ENCODE measurements around the gene EID2. TPM values are rescaled to one million over a fixed set of nuclear protein-coding genes. Genes with fewer than 3 reads are reported as not detected.
A peak's percentile ranks its signal among the peaks of the same experiment; 100 is the strongest.

EID2 gene
- total RNA-seq, 1 donor from 2014 or later: 11.8 TPM

GRCh38 chr19:39544911-39545310 lies 5.0 kb upstream of the EID2 start:
- intact Hi-C loops (cut with DNase I): no loop called here
- Histone ChIP-seq H3K4me3 (no peak overlapping the region), H3K27ac (no peak overlapping the region), H3K27me3 (no peaks in the 10 kb centered on the region), H3K9me3 (no peaks in the 10 kb centered on the region), H3K36me3 (no peaks in the 10 kb centered on the region), H3K4me1 (no peaks in the 10 kb centered on the region)
- no peak for TF ChIP-seq CTCF (IDR thresholded peaks at IDR 0.05)
- no peak for DNase-seq (ENCODE audit: low spot score in 2 of 2)

- intact Hi-C loops (cut with DNase I): no loop called here
- no peak for TF ChIP-seq CTCF (IDR thresholded peaks at IDR 0.05)
- Histone ChIP-seq H3K9me3 (no peaks in the 10 kb centered on the region), H3K27ac (no peak overlapping the region), H3K4me1 (peaks cover 0 to under 1% of the 10 kb centered on the region in 2 donors), H3K4me3 (no peak overlapping the region), H3K27me3 (no peaks in the 10 kb centered on the region), H3K36me3 (no peaks in the 10 kb centered on the region)
- DNase-seq (ENCODE audit: low spot score in 2 of 2): no peak
These were observed 4.4 kb upstream of the EID2 start for GRCh38 chr19:39544226-39544903.

GRCh38 chr19:39543477-39543857 lies 3.5 kb upstream of the EID2 start:
- H3K4me1 ChIP-seq: peaks cover 5 to 9% of the 10 kb centered on the region in 2 donors
- no peaks in the 10 kb centered on the region for H3K27me3 ChIP-seq
- no peaks in the 10 kb centered on the region for H3K9me3 ChIP-seq
- no peaks in the 10 kb centered on the region for H3K36me3 ChIP-seq
- no peak for TF ChIP-seq CTCF (IDR thresholded peaks at IDR 0.05)
- H3K27ac ChIP-seq: no peak overlapping the region
- intact Hi-C loops (cut with DNase I): no loop called here
- H3K4me3 ChIP-seq: no peak overlapping the region
- DNase-seq (ENCODE audit: low spot score in 2 of 2): no peak

GRCh38 chr19:39542206-39542605 lies 2.2 kb upstream of the EID2 start:
- intact Hi-C loops (cut with DNase I): no loop called here
- no peak for TF ChIP-seq CTCF (IDR thresholded peaks at IDR 0.05)
- H3K4me3 ChIP-seq: no peak overlapping the region

GRCh38 chr19:39540333-39540673 lies 342 bp upstream of the EID2 start:
- intact Hi-C loops (cut with DNase I): loop anchor here (1.0 kb wide), 1 partner anchor 415 kb away; the partner anchor contains the start of gene PAK4
- TF ChIP-seq CTCF (IDR thresholded peaks at IDR 0.05): no peak
- Histone ChIP-seq H3K27ac (peak overlapping the region in 1 of 2 donors; percentile 96), H3K36me3 (no peaks in the 10 kb centered on the region), H3K4me1 (peaks cover 5 to 16% of the 10 kb centered on the region in 2 donors), H3K27me3 (no peaks in the 10 kb centered on the region), H3K9me3 (no peaks in the 10 kb centered on the region), H3K4me3 (peak overlapping the region; percentile 77 to 95)
- no peak for DNase-seq (ENCODE audit: low spot score in 2 of 2)

More at GRCh38 chr19:39542206-39542605, 2.2 kb upstream of the EID2 start:
- Histone ChIP-seq H3K9me3 (no peaks in the 10 kb centered on the region), H3K36me3 (no peaks in the 10 kb centered on the region), H3K4me1 (peaks cover 5 to 16% of the 10 kb centered on the region in 2 donors), H3K27me3 (no peaks in the 10 kb centered on the region), H3K27ac (no peak overlapping the region)
- DNase-seq (ENCODE audit: low spot score in 2 of 2): peak in 1 of 2 donors; percentile 19
